ENCODE measurements around the gene ABCD2.

- TF ChIP-seq POLR2AphosphoS5 (IDR thresholded peaks at IDR 0.05) (no peak), EP300 (IDR thresholded peaks at IDR 0.05) (no peak), POLR2A (IDR thresholded peaks at IDR 0.05) (no peak)
- TF ChIP-seq, protein P1, sequence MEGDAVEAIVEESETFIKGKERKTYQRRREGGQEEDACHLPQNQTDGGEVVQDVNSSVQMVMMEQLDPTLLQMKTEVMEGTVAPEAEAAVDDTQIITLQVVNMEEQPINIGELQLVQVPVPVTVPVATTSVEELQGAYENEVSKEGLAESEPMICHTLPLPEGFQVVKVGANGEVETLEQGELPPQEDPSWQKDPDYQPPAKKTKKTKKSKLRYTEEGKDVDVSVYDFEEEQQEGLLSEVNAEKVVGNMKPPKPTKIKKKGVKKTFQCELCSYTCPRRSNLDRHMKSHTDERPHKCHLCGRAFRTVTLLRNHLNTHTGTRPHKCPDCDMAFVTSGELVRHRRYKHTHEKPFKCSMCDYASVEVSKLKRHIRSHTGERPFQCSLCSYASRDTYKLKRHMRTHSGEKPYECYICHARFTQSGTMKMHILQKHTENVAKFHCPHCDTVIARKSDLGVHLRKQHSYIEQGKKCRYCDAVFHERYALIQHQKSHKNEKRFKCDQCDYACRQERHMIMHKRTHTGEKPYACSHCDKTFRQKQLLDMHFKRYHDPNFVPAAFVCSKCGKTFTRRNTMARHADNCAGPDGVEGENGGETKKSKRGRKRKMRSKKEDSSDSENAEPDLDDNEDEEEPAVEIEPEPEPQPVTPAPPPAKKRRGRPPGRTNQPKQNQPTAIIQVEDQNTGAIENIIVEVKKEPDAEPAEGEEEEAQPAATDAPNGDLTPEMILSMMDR (IDR thresholded peaks at IDR 0.05): no peak
Measured at GRCh38 chr12:39588348-39588747, 31.3 kb downstream of the ABCD2 start.

Measured in gastroesophageal sphincter (tissue), 3 donors.